WERI-Rb-1 (cell line): ENCODE measurements around the gene OSGIN1.

ENCODE experiments used
- DNase-seq: peaks from one replicate; pipeline ENCODE4 v3.0.0-alpha.2; 2020
- H3K27ac ChIP-seq: fragments of 250-450 bp; sonication (Bioruptor Pico); 2 replicates; pipeline ENCODE4 v1.5.1; 2020; ENCODE audit warnings: mild to moderate bottlenecking, moderate library complexity
- H3K27me3 ChIP-seq: fragments of 250-450 bp; sonication (Bioruptor Pico); 2 replicates; pipeline ENCODE4 v1.5.1; 2021; ENCODE audit warnings: mild to moderate bottlenecking, low read depth, moderate library complexity; ENCODE audit not compliant: insufficient read depth, severe bottlenecking
- H3K36me3 ChIP-seq: fragments of 250-450 bp; sonication (Bioruptor Pico); 2 replicates; pipeline ENCODE4 v1.5.1; 2020; ENCODE audit warnings: mild to moderate bottlenecking, moderate library complexity
- H3K4me3 ChIP-seq: 2 replicates; pipeline ENCODE4 v1.5.1; 2011; ENCODE audit warnings: low read depth, mild to moderate bottlenecking, control low read depth, low read length
- H3K9me3 ChIP-seq: fragments of 250-450 bp; sonication (Bioruptor Pico); 2 replicates; pipeline ENCODE4 v1.5.1; 2021; ENCODE audit warnings: mild to moderate bottlenecking, moderate library complexity; ENCODE audit not compliant: severe bottlenecking
- CTCF ChIP-seq: IDR thresholded peaks from 2 replicates; pipeline ENCODE4 v1.5.1; 2011; ENCODE audit warnings: low read depth, mild to moderate bottlenecking, control low read depth, inconsistent platforms, low read length

OSGIN1 gene

GRCh38 chr16:83957296-83957855 is 4.3 kb downstream of the OSGIN1 start:
- no peak overlapping the region for H3K4me3 ChIP-seq
- H3K36me3 ChIP-seq = no peaks in the 10 kb centered on the region
- no peak overlapping the region for H3K27ac ChIP-seq
- no peak for TF ChIP-seq CTCF
- H3K9me3 ChIP-seq = no peaks in the 10 kb centered on the region
- no peaks in the 10 kb centered on the region for H3K27me3 ChIP-seq
- DNase-seq = no peak

- Histone ChIP-seq H3K27ac (no peak overlapping the region), H3K36me3 (no peaks in the 10 kb centered on the region), H3K9me3 (no peaks in the 10 kb centered on the region), H3K27me3 (no peaks in the 10 kb centered on the region), H3K4me3 (no peak overlapping the region)
- DNase-seq = peak; percentile 23
- no peak for TF ChIP-seq CTCF
Measured at GRCh38 chr16:83958137-83958845, 5.3 kb downstream of the OSGIN1 start.

GRCh38 chr16:83958846-83959565 is 6.0 kb downstream of the OSGIN1 start:
- Histone ChIP-seq H3K9me3 (no peaks in the 10 kb centered on the region), H3K27ac (no peak overlapping the region), H3K27me3 (no peaks in the 10 kb centered on the region), H3K4me3 (no peak overlapping the region), H3K36me3 (no peaks in the 10 kb centered on the region)
- no peak for TF ChIP-seq CTCF
- DNase-seq = no peak

GRCh38 chr16:83959656-83960434 is 6.8 kb downstream of the OSGIN1 start:
- Histone ChIP-seq H3K27me3 (no peaks in the 10 kb centered on the region), H3K36me3 (no peaks in the 10 kb centered on the region), H3K9me3 (no peaks in the 10 kb centered on the region), H3K4me3 (no peak overlapping the region), H3K27ac (no peak overlapping the region)
- no peak for DNase-seq
- no peak for TF ChIP-seq CTCF

GRCh38 chr16:83960521-83961249 is 7.6 kb downstream of the OSGIN1 start:
- Histone ChIP-seq H3K4me3 (no peak overlapping the region), H3K27me3 (no peaks in the 10 kb centered on the region), H3K36me3 (no peaks in the 10 kb centered on the region), H3K9me3 (no peaks in the 10 kb centered on the region), H3K27ac (no peak overlapping the region)
- DNase-seq = no peak
- TF ChIP-seq CTCF = no peak
